ENCODE data around the gene HIBCH. TPM values are rescaled to one million over a fixed set of nuclear protein-coding genes. Genes with fewer than 3 reads are reported as not detected.

The HIBCH gene
- total and polyA plus RNA-seq, 2 of the 13 experiments (the other 11 are each of a cell fraction or from before 2014, with no cell fraction given): 18.8 to 49.5 TPM

DNA sequence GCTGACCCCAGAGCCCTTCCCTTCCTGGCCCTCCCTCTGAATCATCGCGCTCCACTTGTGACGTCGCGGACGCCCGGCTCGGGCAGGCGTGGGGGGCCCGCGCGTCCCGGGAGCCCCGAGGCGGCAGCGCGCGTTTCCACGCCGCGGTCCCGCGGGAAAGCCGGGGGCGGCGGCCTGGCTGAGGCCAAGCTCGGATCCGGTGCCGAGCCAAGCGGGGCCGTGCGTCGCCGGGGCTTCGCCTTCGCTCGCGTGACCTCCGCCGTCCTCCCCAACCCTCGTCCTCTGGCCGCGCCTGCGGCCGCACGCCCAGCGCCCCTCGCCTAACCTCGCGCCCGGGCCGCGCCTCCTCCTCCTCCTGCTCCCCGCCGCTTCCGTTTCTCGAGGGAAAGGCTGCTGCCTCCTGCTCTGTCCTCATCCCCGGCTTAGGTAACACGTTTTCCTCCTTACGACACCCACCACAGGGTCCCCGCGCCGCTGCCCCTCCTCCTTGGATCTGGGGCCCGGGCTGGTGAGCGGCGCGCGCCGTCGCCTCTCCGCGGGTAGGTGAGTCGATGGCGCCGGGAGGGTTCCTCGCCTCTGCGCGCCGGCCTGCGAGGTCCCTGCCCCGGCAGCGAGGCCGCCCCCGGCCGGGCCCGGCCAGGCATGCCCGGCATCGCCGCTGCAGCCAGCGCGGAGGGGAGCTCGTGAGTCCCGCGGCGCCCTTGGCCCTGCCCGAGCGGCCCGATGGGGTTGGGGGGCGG is 24.1 kb upstream of the HIBCH start, which contains the start of gene INPP1 (continued):
- TF ChIP-seq, protein P1, sequence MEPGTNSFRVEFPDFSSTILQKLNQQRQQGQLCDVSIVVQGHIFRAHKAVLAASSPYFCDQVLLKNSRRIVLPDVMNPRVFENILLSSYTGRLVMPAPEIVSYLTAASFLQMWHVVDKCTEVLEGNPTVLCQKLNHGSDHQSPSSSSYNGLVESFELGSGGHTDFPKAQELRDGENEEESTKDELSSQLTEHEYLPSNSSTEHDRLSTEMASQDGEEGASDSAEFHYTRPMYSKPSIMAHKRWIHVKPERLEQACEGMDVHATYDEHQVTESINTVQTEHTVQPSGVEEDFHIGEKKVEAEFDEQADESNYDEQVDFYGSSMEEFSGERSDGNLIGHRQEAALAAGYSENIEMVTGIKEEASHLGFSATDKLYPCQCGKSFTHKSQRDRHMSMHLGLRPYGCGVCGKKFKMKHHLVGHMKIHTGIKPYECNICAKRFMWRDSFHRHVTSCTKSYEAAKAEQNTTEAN (CRISPR knock-in tag; conservative IDR thresholded peaks at IDR 0.05): no peak; the same call in 1 of the 2 replicates
- TF ChIP-seq ZNF674 (CRISPR knock-in tag; IDR thresholded peaks at IDR 0.05; ENCODE audit: low read depth): peak; percentile 70; the same call in 1 of the 2 replicates
- TF ChIP-seq KAT8 (CRISPR knock-in tag; IDR thresholded peaks at IDR 0.05): no peak
- no peak for TF ChIP-seq ZNF512B (CRISPR knock-in tag; IDR thresholded peaks at IDR 0.05; ENCODE audit: borderline replicate concordance)
- TF ChIP-seq FOXP1 (IDR thresholded peaks at IDR 0.05): no peak
- TF ChIP-seq FOXP1 (CRISPR knock-in tag; IDR thresholded peaks at IDR 0.05): no peak
- no peak; the same call in 1 of the 2 replicates for TF ChIP-seq ZBTB8A (CRISPR knock-in tag; IDR thresholded peaks at IDR 0.05; ENCODE audit: borderline replicate concordance, low read depth)
- TF ChIP-seq SIN3B (IDR thresholded peaks at IDR 0.05; ENCODE audit: low read length): no peak
- TF ChIP-seq YEATS2 (CRISPR knock-in tag; IDR thresholded peaks at IDR 0.05; ENCODE audit: borderline replicate concordance): peak; percentile 43; the same call in 1 of the 2 replicates
- no peak; the same call in 1 of the 2 replicates for TF ChIP-seq ZNF619 (CRISPR knock-in tag; IDR thresholded peaks at IDR 0.05)
- TF ChIP-seq, protein P2, sequence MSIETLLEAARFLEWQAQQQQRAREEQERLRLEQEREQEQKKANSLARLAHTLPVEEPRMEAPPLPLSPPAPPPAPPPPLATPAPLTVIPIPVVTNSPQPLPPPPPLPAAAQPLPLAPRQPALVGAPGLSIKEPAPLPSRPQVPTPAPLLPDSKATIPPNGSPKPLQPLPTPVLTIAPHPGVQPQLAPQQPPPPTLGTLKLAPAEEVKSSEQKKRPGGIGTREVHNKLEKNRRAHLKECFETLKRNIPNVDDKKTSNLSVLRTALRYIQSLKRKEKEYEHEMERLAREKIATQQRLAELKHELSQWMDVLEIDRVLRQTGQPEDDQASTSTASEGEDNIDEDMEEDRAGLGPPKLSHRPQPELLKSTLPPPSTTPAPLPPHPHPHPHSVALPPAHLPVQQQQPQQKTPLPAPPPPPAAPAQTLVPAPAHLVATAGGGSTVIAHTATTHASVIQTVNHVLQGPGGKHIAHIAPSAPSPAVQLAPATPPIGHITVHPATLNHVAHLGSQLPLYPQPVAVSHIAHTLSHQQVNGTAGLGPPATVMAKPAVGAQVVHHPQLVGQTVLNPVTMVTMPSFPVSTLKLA (IDR thresholded peaks at IDR 0.05): no peak
- TF ChIP-seq SOX5 (CRISPR knock-in tag; IDR thresholded peaks at IDR 0.05; ENCODE audit: borderline replicate concordance): no peak
- peak; percentile 67; the same call in 1 of the 2 replicates for TF ChIP-seq REL (CRISPR knock-in tag; conservative IDR thresholded peaks at IDR 0.05)
- peak; percentile 52 for TF ChIP-seq YY1 (IDR thresholded peaks at IDR 0.05; ENCODE audit: insufficient read depth, insufficient replicate concordance, low read depth, low read length)
- peak; percentile 94 for TF ChIP-seq ZSCAN31 (CRISPR knock-in tag; IDR thresholded peaks at IDR 0.05; ENCODE audit: low read depth)
- TF ChIP-seq ELF3 (CRISPR knock-in tag; IDR thresholded peaks at IDR 0.05): no peak; the same call in 1 of the 2 replicates
- peak; percentile 51; the same call in 1 of the 2 replicates for TF ChIP-seq ZNF746 (CRISPR knock-in tag; IDR thresholded peaks at IDR 0.05)
- TF ChIP-seq ZNF34 (CRISPR knock-in tag; IDR thresholded peaks at IDR 0.05; ENCODE audit: borderline replicate concordance): peak; percentile 97; the same call in 1 of the 2 replicates
- TF ChIP-seq GMEB1 (CRISPR knock-in tag; IDR thresholded peaks at IDR 0.05; ENCODE audit: borderline replicate concordance): no peak
- no peak for TF ChIP-seq ZNF605 (CRISPR knock-in tag; IDR thresholded peaks at IDR 0.05)
- TF ChIP-seq ZBTB26 (CRISPR knock-in tag; IDR thresholded peaks at IDR 0.05; ENCODE audit: borderline replicate concordance): no peak
